ENCODE data around the gene EPM2AIP1. TPM values are rescaled to one million over a fixed set of nuclear protein-coding genes. Genes with fewer than 3 reads are reported as not detected.

EPM2AIP1 gene
- total and polyA plus RNA-seq, 9 of the 15 experiments (the other 6 are each of a cell fraction or from before 2014, with no cell fraction given) = 6.7 to 44.8 (median 25.2) TPM

- TF ChIP-seq ZNF511 (CRISPR knock-in tag; IDR thresholded peaks at IDR 0.05) (no peak), ZNF778 (CRISPR knock-in tag; IDR thresholded peaks at IDR 0.05) (no peak), TAF7 (tag; IDR thresholded peaks at IDR 0.05) (no peak), ZFP91 (CRISPR knock-in tag; IDR thresholded peaks at IDR 0.05) (no peak), TGIF2 (CRISPR knock-in tag; IDR thresholded peaks at IDR 0.05) (no peak), FOXA3 (CRISPR knock-in tag; conservative IDR thresholded peaks at IDR 0.05 in 1 of 2, IDR thresholded peaks at IDR 0.05 in 1 of 2) (no peak; a peak in 1 of 4 replicates), GTF2B (IDR thresholded peaks at IDR 0.05; ENCODE audit: extremely low read depth, insufficient read length) (no peak), ZNF76 (CRISPR knock-in tag; IDR thresholded peaks at IDR 0.05; ENCODE audit: borderline replicate concordance) (no peak), ZNF318 (IDR thresholded peaks at IDR 0.05; ENCODE audit: borderline replicate concordance in 1 of 2, low read depth in 1 of 2) (no peak), ZNF449 (CRISPR knock-in tag; IDR thresholded peaks at IDR 0.05) (no peak), HDAC1 (IDR thresholded peaks at IDR 0.05) (peak in 1 of 2 experiments; percentile 75; a peak in 1 of 4 replicates), SRSF3 (IDR thresholded peaks at IDR 0.05; ENCODE audit: insufficient read depth, low read length) (no peak), FOXM1 (IDR thresholded peaks at IDR 0.05; ENCODE audit: low read depth) (peak; percentile 67; the same call in 1 of the 2 replicates), FOXM1 (CRISPR knock-in tag; IDR thresholded peaks at IDR 0.05; ENCODE audit: low read depth) (no peak)
These were observed 38.3 kb downstream of the EPM2AIP1 start (continued) for GRCh38 chr3:36954452-36955134.
